ENCODE results near the gene RTKN.

RTKN gene

DNA sequence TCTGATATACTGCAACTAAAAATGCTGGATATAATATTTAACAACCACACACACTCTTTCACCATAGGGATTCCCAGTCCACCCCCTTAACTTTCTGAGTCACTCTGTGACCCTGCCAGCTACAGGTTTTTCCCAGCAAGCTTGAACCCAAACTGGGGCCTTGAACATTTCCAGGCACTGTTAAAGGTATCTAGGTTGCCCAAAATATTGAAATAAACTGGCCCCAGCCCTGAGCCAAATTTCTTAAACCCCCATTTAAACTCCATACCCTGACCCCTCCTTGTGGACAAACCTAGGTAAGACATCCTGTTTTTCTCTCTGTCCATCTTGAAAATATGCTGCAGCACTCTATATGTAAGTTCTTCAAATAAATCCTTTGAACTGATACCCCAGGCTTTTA lies 42.0 kb downstream of the RTKN start:
- Histone ChIP-seq H3K4me3 (ENCODE audit: low read length in 2 of 2) (no peak overlapping the region), H3K9ac (ENCODE audit: low read depth in 1 of 2, low read length in 2 of 2) (no peak overlapping the region), H3K9me3 (ENCODE audit: control insufficient read depth in 2 of 2, low read length in 2 of 2) (no peaks in the 10 kb centered on the region), H3K36me3 (ENCODE audit: control insufficient read depth in 2 of 2, insufficient read depth in 2 of 2, low read length in 2 of 2) (no peaks in the 10 kb centered on the region), H3K27ac (ENCODE audit: low read depth in 2 of 2, low read length in 2 of 2) (no peak overlapping the region), H3K4me1 (ENCODE audit: control insufficient read depth in 2 of 2, insufficient read depth in 2 of 2, low read length in 2 of 2) (no peaks in the 10 kb centered on the region), H3K27me3 (ENCODE audit: control insufficient read depth in 2 of 2, insufficient read depth in 2 of 2, low read length in 2 of 2) (no peaks in the 10 kb centered on the region)

DNA sequence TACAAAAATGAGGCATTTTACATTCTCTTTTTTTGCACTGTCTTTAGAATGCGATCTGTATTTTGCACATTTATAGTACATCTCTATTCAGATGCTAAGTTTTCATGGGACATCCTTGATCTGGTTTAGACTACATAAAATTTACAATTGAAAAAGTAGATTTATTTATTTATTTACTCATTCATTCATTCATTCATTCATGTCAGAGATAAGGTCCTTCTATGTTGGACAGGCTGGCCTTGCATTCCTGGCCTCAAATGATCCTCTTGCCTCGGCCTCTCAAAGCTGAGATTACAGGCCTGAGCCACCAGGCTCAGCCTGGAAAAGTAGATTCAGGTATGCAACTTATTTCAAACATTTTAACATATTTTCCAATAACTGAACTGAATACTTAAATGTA lies 45.6 kb downstream of the RTKN start:
- Histone ChIP-seq H3K4me1 (ENCODE audit: control insufficient read depth in 2 of 2, insufficient read depth in 2 of 2, low read length in 2 of 2) (peaks cover 5 to 7% of the 10 kb centered on the region in 2 donors), H3K9me3 (ENCODE audit: control insufficient read depth in 2 of 2, low read length in 2 of 2) (no peaks in the 10 kb centered on the region), H3K27me3 (ENCODE audit: control insufficient read depth in 2 of 2, insufficient read depth in 2 of 2, low read length in 2 of 2) (no peaks in the 10 kb centered on the region), H3K27ac (ENCODE audit: low read depth in 2 of 2, low read length in 2 of 2) (no peak overlapping the region), H3K9ac (ENCODE audit: low read depth in 1 of 2, low read length in 2 of 2) (no peak overlapping the region), H3K4me3 (ENCODE audit: low read length in 2 of 2) (no peak overlapping the region), H3K36me3 (ENCODE audit: control insufficient read depth in 2 of 2, insufficient read depth in 2 of 2, low read length in 2 of 2) (no peaks in the 10 kb centered on the region)

DNA sequence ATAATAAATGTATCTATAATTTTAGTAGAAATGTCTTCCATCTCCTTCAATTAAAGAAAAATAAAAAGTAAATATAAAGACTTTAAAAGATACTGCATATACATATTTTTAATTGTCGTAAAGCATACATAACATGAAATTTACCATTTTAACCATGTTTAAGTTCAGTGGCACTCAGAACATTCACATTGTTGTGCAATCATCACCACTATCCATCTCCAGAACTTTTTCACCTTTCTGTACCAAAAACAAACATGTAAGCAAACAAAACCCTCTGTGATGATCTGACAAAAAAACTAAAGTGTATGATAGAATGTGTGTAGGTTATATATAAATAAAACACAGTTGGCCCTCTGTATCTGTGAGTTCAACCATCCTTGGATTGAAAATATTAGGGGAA lies 48.2 kb downstream of the RTKN start:
- no peak overlapping the region for H3K4me3 ChIP-seq (ENCODE audit: low read length in 2 of 2)
- H3K36me3 ChIP-seq (ENCODE audit: control insufficient read depth in 2 of 2, insufficient read depth in 2 of 2, low read length in 2 of 2) = no peaks in the 10 kb centered on the region
- peaks cover 21 to 23% of the 10 kb centered on the region in 2 donors for H3K4me1 ChIP-seq (ENCODE audit: control insufficient read depth in 2 of 2, insufficient read depth in 2 of 2, low read length in 2 of 2)
- H3K27me3 ChIP-seq (ENCODE audit: control insufficient read depth in 2 of 2, insufficient read depth in 2 of 2, low read length in 2 of 2) = no peaks in the 10 kb centered on the region
- no peaks in the 10 kb centered on the region for H3K9me3 ChIP-seq (ENCODE audit: control insufficient read depth in 2 of 2, low read length in 2 of 2)
- no peak overlapping the region for H3K27ac ChIP-seq (ENCODE audit: low read depth in 2 of 2, low read length in 2 of 2)
- H3K9ac ChIP-seq (ENCODE audit: low read depth in 1 of 2, low read length in 2 of 2) = no peak overlapping the region

DNA sequence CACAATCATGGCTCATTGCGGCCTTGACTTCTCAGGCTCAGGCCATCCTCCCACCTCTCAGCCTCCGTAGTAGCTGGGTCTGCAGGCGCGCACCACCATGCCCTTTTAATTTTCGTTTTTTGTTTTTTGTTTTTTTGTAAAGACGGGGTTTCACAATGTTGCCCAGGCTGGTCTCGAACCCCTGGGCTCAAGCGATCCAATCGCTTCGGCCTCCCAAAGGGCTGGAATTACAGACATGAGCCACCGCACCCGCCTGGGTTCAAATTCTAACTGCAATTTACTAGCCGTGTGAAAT lies 49.3 kb downstream of the RTKN start:
- Histone ChIP-seq H3K27me3 (ENCODE audit: control insufficient read depth in 2 of 2, insufficient read depth in 2 of 2, low read length in 2 of 2) (no peaks in the 10 kb centered on the region), H3K4me3 (ENCODE audit: low read length in 2 of 2) (peak overlapping the region in 1 of 2 donors; percentile 83), H3K4me1 (ENCODE audit: control insufficient read depth in 2 of 2, insufficient read depth in 2 of 2, low read length in 2 of 2) (peaks cover 21 to 23% of the 10 kb centered on the region in 2 donors), H3K9me3 (ENCODE audit: control insufficient read depth in 2 of 2, low read length in 2 of 2) (no peaks in the 10 kb centered on the region), H3K36me3 (ENCODE audit: control insufficient read depth in 2 of 2, insufficient read depth in 2 of 2, low read length in 2 of 2) (no peaks in the 10 kb centered on the region), H3K27ac (ENCODE audit: low read depth in 2 of 2, low read length in 2 of 2) (no peak overlapping the region), H3K9ac (ENCODE audit: low read depth in 1 of 2, low read length in 2 of 2) (peak overlapping the region; percentile 82 to 90)

DNA sequence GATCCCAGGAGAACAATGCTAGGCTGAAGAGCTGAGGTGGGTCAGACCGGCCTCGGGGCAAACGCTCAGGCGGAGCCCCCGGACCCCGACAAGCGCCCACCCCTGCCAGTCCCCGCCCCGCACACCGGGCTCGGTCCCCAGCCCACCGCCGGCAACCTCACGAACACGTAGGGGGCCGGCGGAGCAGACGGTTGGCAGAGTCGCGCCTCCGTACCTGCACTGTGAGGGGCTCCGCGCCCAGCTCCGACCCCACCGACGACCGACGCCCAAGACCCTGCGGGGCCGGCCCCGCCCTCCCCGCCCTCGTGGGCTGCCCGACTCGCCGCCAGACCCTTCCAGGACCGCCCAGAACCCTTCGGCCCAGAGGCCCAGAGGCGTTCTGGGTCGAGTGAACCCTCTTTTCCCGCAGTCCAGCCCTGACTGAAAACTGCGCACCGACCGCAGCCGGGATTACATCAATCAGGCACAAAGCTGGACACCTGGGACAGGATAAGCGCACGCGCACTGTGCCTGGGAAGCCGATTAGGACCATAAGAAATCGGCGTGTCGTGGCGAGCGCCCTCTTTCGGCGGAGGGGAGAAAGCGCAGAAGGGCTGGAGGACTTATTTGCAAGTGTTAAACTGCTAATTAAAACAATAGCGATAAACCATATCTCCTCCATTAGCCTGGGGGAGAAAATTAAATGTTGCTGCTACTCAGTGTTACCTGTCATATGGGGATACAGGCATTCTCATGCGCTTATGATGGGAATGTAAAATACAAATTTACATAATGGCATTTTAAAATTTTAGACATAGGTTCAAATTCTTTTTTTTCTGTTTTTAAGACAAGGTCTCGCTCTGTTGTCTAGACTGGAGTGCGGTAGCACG lies 49.9 kb downstream of the RTKN start:
- H3K27ac ChIP-seq (ENCODE audit: low read depth in 2 of 2, low read length in 2 of 2) = peak overlapping the region; percentile 90 to 94
- H3K27me3 ChIP-seq (ENCODE audit: control insufficient read depth in 2 of 2, insufficient read depth in 2 of 2, low read length in 2 of 2) = no peaks in the 10 kb centered on the region

DNA sequence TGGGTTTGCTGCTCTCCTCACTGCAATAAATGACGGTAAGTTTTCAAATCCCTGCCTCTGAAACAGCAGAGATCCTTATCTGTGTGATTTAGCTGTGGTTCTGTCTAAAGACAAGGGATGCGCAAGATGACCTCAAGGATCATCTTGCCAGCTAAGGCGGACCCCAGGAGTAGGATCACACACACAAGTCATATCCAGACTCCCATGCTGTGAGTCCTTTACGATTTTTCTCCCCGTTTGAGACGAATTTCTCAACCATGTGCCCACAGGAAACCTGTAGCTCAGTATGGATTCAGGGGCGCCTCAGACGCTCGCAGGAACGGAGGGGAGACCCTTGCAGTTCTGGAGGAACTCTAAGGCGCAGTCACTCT lies 50.5 kb downstream of the RTKN start:
- no peaks in the 10 kb centered on the region for H3K36me3 ChIP-seq (ENCODE audit: control insufficient read depth in 2 of 2, insufficient read depth in 2 of 2, low read length in 2 of 2)
- H3K27ac ChIP-seq (ENCODE audit: low read depth in 2 of 2, low read length in 2 of 2) = peak overlapping the region; percentile 90 to 94
- no peaks in the 10 kb centered on the region for H3K27me3 ChIP-seq (ENCODE audit: control insufficient read depth in 2 of 2, insufficient read depth in 2 of 2, low read length in 2 of 2)
- H3K4me3 ChIP-seq (ENCODE audit: low read length in 2 of 2) = peak overlapping the region; percentile 83 to 94
- peaks cover 21 to 23% of the 10 kb centered on the region in 2 donors for H3K4me1 ChIP-seq (ENCODE audit: control insufficient read depth in 2 of 2, insufficient read depth in 2 of 2, low read length in 2 of 2)
- no peaks in the 10 kb centered on the region for H3K9me3 ChIP-seq (ENCODE audit: control insufficient read depth in 2 of 2, low read length in 2 of 2)
- peak overlapping the region; percentile 82 to 90 for H3K9ac ChIP-seq (ENCODE audit: low read depth in 1 of 2, low read length in 2 of 2)

More for the DNA sequence above, 49.9 kb downstream of the RTKN start:
- no peaks in the 10 kb centered on the region for H3K9me3 ChIP-seq (ENCODE audit: control insufficient read depth in 2 of 2, low read length in 2 of 2)
- no peaks in the 10 kb centered on the region for H3K36me3 ChIP-seq (ENCODE audit: control insufficient read depth in 2 of 2, insufficient read depth in 2 of 2, low read length in 2 of 2)
- peaks cover 21 to 23% of the 10 kb centered on the region in 2 donors for H3K4me1 ChIP-seq (ENCODE audit: control insufficient read depth in 2 of 2, insufficient read depth in 2 of 2, low read length in 2 of 2)
- peak overlapping the region; percentile 82 to 90 for H3K9ac ChIP-seq (ENCODE audit: low read depth in 1 of 2, low read length in 2 of 2)
- H3K4me3 ChIP-seq (ENCODE audit: low read length in 2 of 2) = peak overlapping the region; percentile 83 to 94

DNA sequence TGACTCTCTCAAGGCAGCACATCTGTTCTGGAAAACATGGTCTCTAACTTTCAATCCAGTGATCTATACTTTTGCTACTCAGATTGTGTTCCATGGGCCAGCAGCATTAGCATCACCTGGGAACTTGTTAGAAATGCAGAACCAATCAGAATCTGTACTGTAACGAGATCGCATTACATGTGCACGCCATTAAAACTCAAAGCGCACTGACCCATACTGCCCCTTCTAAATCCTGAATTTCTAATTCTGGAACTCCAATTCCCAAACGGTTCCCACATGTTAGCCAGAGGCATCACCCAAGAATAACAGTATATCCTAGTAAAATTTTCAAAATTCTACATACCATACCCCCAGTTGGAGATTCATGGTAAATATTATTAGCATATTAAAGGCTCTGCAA lies 51.1 kb downstream of the RTKN start:
- Histone ChIP-seq H3K4me3 (ENCODE audit: low read length in 2 of 2) (peak overlapping the region; percentile 83 to 94), H3K9ac (ENCODE audit: low read depth in 1 of 2, low read length in 2 of 2) (peak overlapping the region in 1 of 2 donors; percentile 90), H3K27ac (ENCODE audit: low read depth in 2 of 2, low read length in 2 of 2) (no peak overlapping the region), H3K9me3 (ENCODE audit: control insufficient read depth in 2 of 2, low read length in 2 of 2) (no peaks in the 10 kb centered on the region), H3K4me1 (ENCODE audit: control insufficient read depth in 2 of 2, insufficient read depth in 2 of 2, low read length in 2 of 2) (peaks cover 21 to 23% of the 10 kb centered on the region in 2 donors), H3K27me3 (ENCODE audit: control insufficient read depth in 2 of 2, insufficient read depth in 2 of 2, low read length in 2 of 2) (no peaks in the 10 kb centered on the region), H3K36me3 (ENCODE audit: control insufficient read depth in 2 of 2, insufficient read depth in 2 of 2, low read length in 2 of 2) (no peaks in the 10 kb centered on the region)

DNA sequence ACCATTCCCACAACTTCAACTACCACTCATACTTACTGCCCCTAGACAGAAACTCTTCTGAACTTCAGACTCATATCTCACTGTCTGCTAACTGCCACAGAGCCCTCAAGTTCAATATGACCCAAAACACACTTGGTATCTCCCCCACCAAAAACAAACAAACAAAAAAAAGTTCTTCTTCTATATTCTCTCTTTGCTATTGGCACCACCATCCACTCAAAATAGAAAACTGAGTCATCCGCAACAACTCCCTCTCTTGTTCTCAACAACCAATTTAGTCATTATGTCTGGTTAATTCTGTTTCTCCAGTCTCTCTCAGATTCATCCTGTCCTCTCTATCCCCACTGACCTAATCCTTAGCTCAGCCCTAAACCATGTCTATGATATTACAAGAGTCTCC lies 54.4 kb downstream of the RTKN start:
- H3K9ac ChIP-seq (ENCODE audit: low read depth in 1 of 2, low read length in 2 of 2) = no peak overlapping the region
- H3K4me3 ChIP-seq (ENCODE audit: low read length in 2 of 2) = no peak overlapping the region
- H3K9me3 ChIP-seq (ENCODE audit: control insufficient read depth in 2 of 2, low read length in 2 of 2) = no peaks in the 10 kb centered on the region
- H3K4me1 ChIP-seq (ENCODE audit: control insufficient read depth in 2 of 2, insufficient read depth in 2 of 2, low read length in 2 of 2) = peaks cover 19 to 23% of the 10 kb centered on the region in 2 donors
- H3K36me3 ChIP-seq (ENCODE audit: control insufficient read depth in 2 of 2, insufficient read depth in 2 of 2, low read length in 2 of 2) = peaks cover 0 to 4% of the 10 kb centered on the region in 2 donors
- H3K27ac ChIP-seq (ENCODE audit: low read depth in 2 of 2, low read length in 2 of 2) = no peak overlapping the region
- H3K27me3 ChIP-seq (ENCODE audit: control insufficient read depth in 2 of 2, insufficient read depth in 2 of 2, low read length in 2 of 2) = no peaks in the 10 kb centered on the region

DNA sequence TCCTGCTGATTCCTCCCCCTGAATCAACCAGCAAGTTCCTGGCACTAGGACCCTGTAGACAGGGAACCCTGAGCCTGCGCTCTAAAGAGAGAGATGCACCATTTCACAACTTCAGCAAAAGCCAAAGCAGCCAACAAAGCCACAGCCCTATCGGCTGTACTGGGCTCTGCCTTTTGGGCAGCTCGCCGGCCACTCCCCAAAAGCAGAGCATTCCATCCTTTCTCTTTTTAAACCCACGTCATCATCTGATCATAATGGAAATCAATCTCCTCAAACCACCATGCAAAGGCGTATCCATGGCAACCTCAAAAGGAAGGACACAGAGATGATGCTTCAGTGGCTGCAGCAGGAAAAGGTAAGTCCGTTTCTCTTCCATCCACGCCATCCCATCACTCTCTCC lies 56.3 kb downstream of the RTKN start:
- peaks cover 6 to 12% of the 10 kb centered on the region in 2 donors for H3K4me1 ChIP-seq (ENCODE audit: control insufficient read depth in 2 of 2, insufficient read depth in 2 of 2, low read length in 2 of 2)
- H3K27me3 ChIP-seq (ENCODE audit: control insufficient read depth in 2 of 2, insufficient read depth in 2 of 2, low read length in 2 of 2) = no peaks in the 10 kb centered on the region
- H3K36me3 ChIP-seq (ENCODE audit: control insufficient read depth in 2 of 2, insufficient read depth in 2 of 2, low read length in 2 of 2) = peaks cover 0 to 4% of the 10 kb centered on the region in 2 donors
- H3K4me3 ChIP-seq (ENCODE audit: low read length in 2 of 2) = no peak overlapping the region
- H3K9ac ChIP-seq (ENCODE audit: low read depth in 1 of 2, low read length in 2 of 2) = no peak overlapping the region
- H3K9me3 ChIP-seq (ENCODE audit: control insufficient read depth in 2 of 2, low read length in 2 of 2) = no peaks in the 10 kb centered on the region
- no peak overlapping the region for H3K27ac ChIP-seq (ENCODE audit: low read depth in 2 of 2, low read length in 2 of 2)

DNA sequence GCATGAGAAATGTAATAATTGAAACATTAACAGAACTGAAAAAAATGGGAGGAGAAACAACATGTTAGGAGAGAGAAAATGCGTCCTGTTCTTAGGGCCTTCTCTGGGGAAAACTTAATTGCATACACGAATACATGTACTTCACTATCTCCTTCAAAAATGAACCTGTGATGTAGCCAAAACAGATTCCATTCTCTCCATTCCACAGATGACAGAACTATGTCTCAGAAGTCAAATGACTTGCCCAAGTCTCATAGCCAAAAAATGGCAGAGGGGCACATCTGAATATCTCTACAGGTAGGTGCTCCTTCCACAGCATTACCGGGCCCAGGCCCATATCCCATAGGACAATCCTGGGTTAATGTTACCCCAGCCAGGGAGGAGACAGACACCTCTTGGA lies 57.7 kb downstream of the RTKN start:
- H3K9ac ChIP-seq (ENCODE audit: low read depth in 1 of 2, low read length in 2 of 2) = no peak overlapping the region
- no peak overlapping the region for H3K4me3 ChIP-seq (ENCODE audit: low read length in 2 of 2)
- no peaks in the 10 kb centered on the region for H3K27me3 ChIP-seq (ENCODE audit: control insufficient read depth in 2 of 2, insufficient read depth in 2 of 2, low read length in 2 of 2)
- H3K4me1 ChIP-seq (ENCODE audit: control insufficient read depth in 2 of 2, insufficient read depth in 2 of 2, low read length in 2 of 2) = peaks cover 0 to 7% of the 10 kb centered on the region in 2 donors
- H3K27ac ChIP-seq (ENCODE audit: low read depth in 2 of 2, low read length in 2 of 2) = no peak overlapping the region
- peaks cover 0 to 4% of the 10 kb centered on the region in 2 donors for H3K36me3 ChIP-seq (ENCODE audit: control insufficient read depth in 2 of 2, insufficient read depth in 2 of 2, low read length in 2 of 2)
- no peaks in the 10 kb centered on the region for H3K9me3 ChIP-seq (ENCODE audit: control insufficient read depth in 2 of 2, low read length in 2 of 2)

Measured in mucosa of rectum (tissue), 2 donors.